Thyroid gland (tissue), 4 donors: ENCODE data around the gene SAMHD1.

Experiments used
- CTCF ChIP-seq, 6 experiments: fragments of 200-600 bp in 3 of 6; fragments of 450-650 bp in 3 of 6; sonication (generic) in 3 of 6; IDR thresholded peaks; one replicate each; pipeline ENCODE4 v1.5.1; 2016 to 2019; ENCODE audit warnings: antibody characterized with exemption in 6 of 6, mild to moderate bottlenecking in 2 of 6, inconsistent platforms in 1 of 6, moderate library complexity in 1 of 6
- POLR2A ChIP-seq, 2 donors: fragments of 450-650 bp; IDR thresholded peaks; one replicate each; pipeline ENCODE4 v1.6.1; 2017; ENCODE audit warnings: antibody characterized with exemption in 2 of 2, mild to moderate bottlenecking in 2 of 2, moderate library complexity in 1 of 2

- TF ChIP-seq CTCF (IDR thresholded peaks at IDR 0.05) (no peak), POLR2A (IDR thresholded peaks at IDR 0.05) (no peak)
Measured at GRCh38 chr20:36848078-36848660, 103.3 kb downstream of the SAMHD1 start.
